HepG2 (cell line): ENCODE results near the gene RBM28. TPM values are rescaled to one million over a fixed set of nuclear protein-coding genes. Genes with fewer than 3 reads are reported as not detected.

Source experiments
- ATAC-seq: fragments of 200-7000 bp; cut with Tn5 transposase; 3 replicates; pipeline ENCODE4 v1.9.1; 2020; ENCODE audit warnings: mild to moderate bottlenecking, moderate library complexity
- BruUV-seq: library from RNA; stranded (reverse); fragments of 400-500 nt; replicated peaks from 2 replicates; lab custom pipeline; 2021; lab: Mats Ljungman, UMichigan
- CTCF ChIA-PET: fragments of 300-600 bp; formaldehyde crosslinking; extraction: SDS; loops from one replicate; lab custom pipeline; 2021; ENCODE audit warnings: low total read pairs, inconsistent platforms, low intra/inter-chr PET ratio; lab: Yijun Ruan, JAX
- POLR2A ChIA-PET: fragments of 350-600 bp; sonication (Branson Sonifier 250); formaldehyde crosslinking; loops from one replicate; lab custom pipeline; 2020; ENCODE audit warnings: antibody characterized with exemption, inconsistent platforms; lab: Yijun Ruan, JAX
- DNase-seq: peaks from one replicate; pipeline ENCODE4 v3.0.0-alpha.2; 2015; ENCODE audit warnings: low spot score
- FAIRE-seq: peaks from 3 replicates; lab custom pipeline; 2011; peaks lifted over from hg19 to GRCh38; lab: Jason Lieb, UNC
- H2AFZ ChIP-seq: one replicate; pipeline ENCODE4 v1.6.1; 2011; ENCODE audit warnings: low read length, inconsistent platforms
- H3K27ac ChIP-seq: fragments of 300-600 bp; 3 replicates; pipeline ENCODE4 v1.8.0; 2011; ENCODE audit warnings: mixed run types, mild to moderate bottlenecking, mixed read lengths, low read length, inconsistent platforms; ENCODE audit not compliant: insufficient read depth; ENCODE audit errors: extremely low read length
- H3K27me3 ChIP-seq, 2 experiments: fragments of 200-600 bp in 1 of 2; 2 replicates in 1 of 2; 3 replicates in 1 of 2; pipeline versions ENCODE4 v1.6.0 to v1.8.0; 2011; ENCODE audit warnings: low read length in 2 of 2, mild to moderate bottlenecking in 2 of 2, moderate library complexity in 2 of 2, inconsistent platforms in 1 of 2; ENCODE audit not compliant: insufficient read depth in 2 of 2, control insufficient read depth in 1 of 2
- H3K36me3 ChIP-seq, 2 experiments: fragments of 200-600 bp in 1 of 2; replicated peaks in 1 of 2; 2 replicates in 1 of 2; 3 replicates in 1 of 2; pipeline versions ENCODE4 v1.5.1 to v1.8.0; 2011; ENCODE audit warnings: low read length in 2 of 2, inconsistent platforms in 1 of 2; ENCODE audit not compliant: insufficient read depth in 2 of 2, control insufficient read depth in 1 of 2
- H3K4me1 ChIP-seq: 2 replicates; pipeline ENCODE4 v1.5.1; 2012; ENCODE audit warnings: low read length, inconsistent platforms; ENCODE audit not compliant: insufficient read depth
- H3K4me2 ChIP-seq: 2 replicates; pipeline ENCODE4 v1.6.0; 2011; ENCODE audit warnings: low read depth, low read length, inconsistent platforms
- H3K4me3 ChIP-seq, 3 experiments: fragments of 200-600 bp in 1 of 3; sonication (generic), shearing (Covaris generic) in 1 of 3; replicated peaks in 1 of 3; 2 replicates each; pipeline ENCODE4 v1.5.1; 2011 to 2016; ENCODE audit warnings: low read length in 3 of 3, inconsistent platforms in 2 of 3, low read depth in 2 of 3, mild to moderate bottlenecking in 2 of 3, control low read depth in 1 of 3, mixed read lengths in 1 of 3; ENCODE audit not compliant: insufficient read depth in 1 of 3
- H3K79me2 ChIP-seq: one replicate; pipeline ENCODE4 v1.6.1; 2011; ENCODE audit warnings: low read length, inconsistent platforms; ENCODE audit not compliant: insufficient read depth
- H3K9ac ChIP-seq: 2 replicates; pipeline ENCODE4 v1.6.0; 2011; ENCODE audit warnings: mild to moderate bottlenecking, low read depth, low read length, inconsistent platforms; ENCODE audit not compliant: insufficient read depth
- H3K9me3 ChIP-seq: 2 replicates; pipeline ENCODE4 v1.5.1; 2012; ENCODE audit warnings: mild to moderate bottlenecking, low read length
- H4K20me1 ChIP-seq: 2 replicates; pipeline ENCODE4 v1.6.0; 2011; ENCODE audit warnings: inconsistent platforms, mild to moderate bottlenecking, low read length, moderate library complexity; ENCODE audit not compliant: insufficient read depth
- AGO1 ChIP-seq: fragments of 200-400 bp; formaldehyde crosslinking; IDR thresholded peaks from 2 replicates; pipeline ENCODE4 v1.6.1; 2017; ENCODE audit warnings: mild to moderate bottlenecking, low read depth, low read length, moderate library complexity; ENCODE audit not compliant: poor library complexity, severe bottlenecking
- FOXA3 ChIP-seq: IDR thresholded peaks from 2 replicates; pipeline ENCODE4 v1.6.1; 2016; ENCODE audit warnings: missing genetic modification reagents, missing compliant biosample characterization
- GLMP ChIP-seq: sonication (generic); formaldehyde crosslinking; IDR thresholded peaks from 2 replicates; pipeline ENCODE4 v1.9.0; 2021; ENCODE audit warnings: missing genetic modification reagents, mild to moderate bottlenecking, borderline replicate concordance
- MED8 ChIP-seq: sonication (generic); formaldehyde crosslinking; IDR thresholded peaks from 2 replicates; pipeline ENCODE4 v1.8.1; 2023; ENCODE audit warnings: mild to moderate bottlenecking, missing genetic modification reagents; ENCODE audit not compliant: insufficient replicate concordance
- RBM39 ChIP-seq: fragments of 200-400 bp; formaldehyde crosslinking; IDR thresholded peaks from one replicate; pipeline ENCODE4 v1.6.1; 2018; ENCODE audit warnings: antibody characterized with exemption, mild to moderate bottlenecking, low read depth, low read length; ENCODE audit not compliant: poor library complexity, severe bottlenecking
- ZNF724P ChIP-seq: sonication (generic); formaldehyde crosslinking; IDR thresholded peaks from 2 replicates; pipeline ENCODE4 v1.8.0; 2022; ENCODE audit warnings: missing genetic modification reagents, borderline replicate concordance
- WGBS: methylation state at CpG from one replicate; pipeline ENCODE4 v1.1.6; 2017; ENCODE audit warnings: low lambda C conversion rate; 5-methylcytosine and 5-hydroxymethylcytosine counted together
- in situ Hi-C: cut with HindIII; loops from 2 replicates; pipeline ENCODE4 v1.10.0; 2017; ENCODE audit warnings: low pct_unique_long_range_greater_than_20kb; ENCODE audit not compliant: extremely low pct_ligation_motif_present
- intact Hi-C: fragments of 100-400 bp; cut with micrococcal nuclease; formaldehyde crosslinking; loops from one replicate; pipeline ENCODE4 v1.10.0; 2022; ENCODE audit not compliant: unreplicated experiment
- polyA plus RNA-seq, 8 experiments: library from polyadenylated mRNA; depleted of rRNA in 3 of 8; stranded (reverse) in 7 of 8; unstranded in 1 of 8; fragments of >200 nt; fragmentation: Illumina TruSeq in 4 of 8; extraction: Trizol in 4 of 8; gene quantifications; 2 replicates each; pipeline versions ENCODE4 v1.2.1 to v1.2.3, GENCODE V29; 2011 to 2016; ENCODE audit warnings: low read depth in 4 of 8, missing spikeins in 1 of 8, mixed read lengths in 1 of 8; ENCODE audit not compliant: insufficient read depth in 1 of 8
- total RNA-seq, 5 experiments: library from RNA; depleted of rRNA; stranded (reverse); fragments of >200 nt; fragmentation: Illumina TruSeq; extraction: Trizol; gene quantifications; 2 replicates each; pipeline ENCODE4 v1.2.3, GENCODE V29; 2016; ENCODE audit warnings: low read depth in 1 of 5
- TF ChIP-seq, protein P1 (sequence below): IDR thresholded peaks from 2 replicates; pipeline ENCODE4 v1.6.1; 2016; ENCODE audit warnings: low read depth
- TF ChIP-seq, protein P2 (sequence below): sonication (generic); formaldehyde crosslinking; conservative IDR thresholded peaks from 2 replicates; pipeline ENCODE4 v1.5.0; 2020; ENCODE audit warnings: missing genetic modification reagents

Gene RBM28
- total and polyA plus RNA-seq, 2 of the 13 experiments (the other 11 are each of a cell fraction or from before 2014, with no cell fraction given): 20.5 to 49.0 TPM

DNA sequence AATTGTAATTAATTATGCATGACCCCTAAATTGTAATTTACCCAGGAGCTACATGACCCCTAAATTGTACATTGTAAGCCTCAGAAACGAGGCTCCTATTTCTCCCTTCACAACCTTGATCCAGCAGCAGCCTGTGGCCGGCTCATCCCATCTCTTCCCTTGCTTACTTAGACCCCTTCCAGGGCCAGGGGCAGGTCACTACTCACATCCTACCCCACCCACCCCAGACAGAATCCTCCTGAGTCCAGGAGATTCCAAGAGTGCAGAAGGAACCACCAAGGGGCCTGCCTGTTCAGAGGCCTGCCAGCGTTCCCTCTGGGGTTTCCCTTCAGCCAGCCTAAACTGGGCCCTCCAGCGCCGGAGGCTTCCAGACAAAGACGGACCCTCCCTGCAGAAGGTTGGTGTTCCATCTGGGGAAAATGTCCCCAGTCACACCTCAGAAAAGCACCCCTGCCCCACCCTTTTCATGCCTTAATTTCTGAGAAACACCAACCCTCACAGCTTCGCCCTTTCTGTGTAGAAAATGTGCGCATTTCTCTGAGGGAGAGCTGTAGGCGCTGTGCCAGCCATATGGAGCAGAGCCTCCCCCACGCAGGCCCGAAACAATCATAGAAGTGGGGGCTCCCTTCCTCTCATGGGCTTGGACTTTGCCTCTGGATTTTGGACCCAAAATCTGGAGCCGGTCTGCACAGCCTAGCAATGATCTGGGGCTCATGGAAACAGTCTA, 83.5 kb downstream of the RBM28 start:
- H4K20me1 ChIP-seq: no peaks in the 10 kb centered on the region
- POLR2A ChIA-PET: no interaction called here
- no peak overlapping the region for H3K27ac ChIP-seq
- no peak for FAIRE-seq
- peaks cover 9% of the 10 kb centered on the region; the same call in 1 of the 2 replicates for H3K4me1 ChIP-seq
- no peak overlapping the region for H3K9ac ChIP-seq
- no peaks in the 10 kb centered on the region for H3K9me3 ChIP-seq
- no peak overlapping the region for H2AFZ ChIP-seq
- TF ChIP-seq, protein P1, sequence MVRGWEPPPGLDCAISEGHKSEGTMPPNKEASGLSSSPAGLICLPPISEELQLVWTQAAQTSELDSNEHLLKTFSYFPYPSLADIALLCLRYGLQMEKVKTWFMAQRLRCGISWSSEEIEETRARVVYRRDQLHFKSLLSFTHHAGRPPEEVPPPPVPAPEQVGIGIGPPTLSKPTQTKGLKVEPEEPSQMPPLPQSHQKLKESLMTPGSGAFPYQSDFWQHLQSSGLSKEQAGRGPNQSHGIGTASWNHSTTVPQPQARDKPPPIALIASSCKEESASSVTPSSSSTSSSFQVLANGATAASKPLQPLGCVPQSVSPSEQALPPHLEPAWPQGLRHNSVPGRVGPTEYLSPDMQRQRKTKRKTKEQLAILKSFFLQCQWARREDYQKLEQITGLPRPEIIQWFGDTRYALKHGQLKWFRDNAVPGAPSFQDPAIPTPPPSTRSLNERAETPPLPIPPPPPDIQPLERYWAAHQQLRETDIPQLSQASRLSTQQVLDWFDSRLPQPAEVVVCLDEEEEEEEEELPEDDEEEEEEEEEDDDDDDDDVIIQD (CRISPR knock-in tag): no peak
- no peak for TF ChIP-seq GLMP (CRISPR knock-in tag)
- no peak for TF ChIP-seq FOXA3 (CRISPR knock-in tag)
- no peak for TF ChIP-seq AGO1
- TF ChIP-seq MED8 (CRISPR knock-in tag): no peak
- TF ChIP-seq ZNF724P (CRISPR knock-in tag): no peak
- TF ChIP-seq, protein P2, sequence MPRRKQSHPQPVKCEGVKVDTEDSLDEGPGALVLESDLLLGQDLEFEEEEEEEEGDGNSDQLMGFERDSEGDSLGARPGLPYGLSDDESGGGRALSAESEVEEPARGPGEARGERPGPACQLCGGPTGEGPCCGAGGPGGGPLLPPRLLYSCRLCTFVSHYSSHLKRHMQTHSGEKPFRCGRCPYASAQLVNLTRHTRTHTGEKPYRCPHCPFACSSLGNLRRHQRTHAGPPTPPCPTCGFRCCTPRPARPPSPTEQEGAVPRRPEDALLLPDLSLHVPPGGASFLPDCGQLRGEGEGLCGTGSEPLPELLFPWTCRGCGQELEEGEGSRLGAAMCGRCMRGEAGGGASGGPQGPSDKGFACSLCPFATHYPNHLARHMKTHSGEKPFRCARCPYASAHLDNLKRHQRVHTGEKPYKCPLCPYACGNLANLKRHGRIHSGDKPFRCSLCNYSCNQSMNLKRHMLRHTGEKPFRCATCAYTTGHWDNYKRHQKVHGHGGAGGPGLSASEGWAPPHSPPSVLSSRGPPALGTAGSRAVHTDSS (CRISPR knock-in tag): no peak
- no peak for TF ChIP-seq RBM39
- no peaks in the 10 kb centered on the region for H3K36me3 ChIP-seq
- H3K4me3 ChIP-seq: no peak overlapping the region
- in situ Hi-C loops (no loop called here), intact Hi-C loops (no loop called here)
- WGBS: 37% methylated on average over 10 of the region's 12 CpGs
- H3K4me2 ChIP-seq: no peak overlapping the region
- peaks cover 0 to 4% of the 10 kb centered on the region in 2 experiments; a peak in 1 of 5 replicates for H3K27me3 ChIP-seq
- ATAC-seq: no peak
- DNase-seq: no peak
- no peaks in the 10 kb centered on the region for H3K79me2 ChIP-seq
- CTCF ChIA-PET: no interaction called here
- BruUV-seq: no TSS peak
